G401.6 (cell line): ENCODE data around the gene ORAI1.
"Not testable (repeated sequence)": the region's sequence is repeated elsewhere in the genome, so short reads cannot be mapped to it uniquely, and the experiment has no call there.

Experiments
- FAIRE-seq: peaks from 2 replicates; lab custom pipeline; 2012; peaks lifted over from hg19 to GRCh38; lab: Jason Lieb, UNC

Gene ORAI1

GRCh38 chr12:121608301-121608700, 18.0 kb upstream of the ORAI1 start:
- FAIRE-seq = no peak

- FAIRE-seq = no peak
Measured at GRCh38 chr12:121610239-121611149, 15.8 kb upstream of the ORAI1 start.

- no peak for FAIRE-seq
Measured at GRCh38 chr12:121611306-121611705, 15.0 kb upstream of the ORAI1 start.

GRCh38 chr12:121613462-121613861, 12.9 kb upstream of the ORAI1 start:
- FAIRE-seq = no peak

GRCh38 chr12:121614872-121615467, 11.4 kb upstream of the ORAI1 start:
- no peak for FAIRE-seq

- FAIRE-seq = no peak
Measured at GRCh38 chr12:121618659-121619233, 7.6 kb upstream of the ORAI1 start.

GRCh38 chr12:121620333-121620891, 5.9 kb upstream of the ORAI1 start:
- FAIRE-seq = no peak

GRCh38 chr12:121626853-121627640, 717 bp downstream of the ORAI1 start:
- FAIRE-seq = no peak

GRCh38 chr12:121628037-121628436, 1.7 kb downstream of the ORAI1 start:
- FAIRE-seq = no peak

- FAIRE-seq = no peak
Measured at GRCh38 chr12:121628536-121628935, 2.2 kb downstream of the ORAI1 start.

GRCh38 chr12:121630791-121631355, 4.5 kb downstream of the ORAI1 start:
- no peak for FAIRE-seq

GRCh38 chr12:121632069-121632970, 6.0 kb downstream of the ORAI1 start:
- FAIRE-seq = no peak

- not testable (repeated sequence) for FAIRE-seq
Measured at GRCh38 chr12:121633833-121634196, 7.5 kb downstream of the ORAI1 start.

GRCh38 chr12:121634836-121635235, 8.5 kb downstream of the ORAI1 start:
- FAIRE-seq = no peak

- no peak for FAIRE-seq
Measured at GRCh38 chr12:121637231-121637914, 11.0 kb downstream of the ORAI1 start.

GRCh38 chr12:121638298-121639202, 12.2 kb downstream of the ORAI1 start:
- no peak for FAIRE-seq

- no peak for FAIRE-seq
Measured at GRCh38 chr12:121641343-121641630, 15.0 kb downstream of the ORAI1 start.

GRCh38 chr12:121648458-121649028, 22.2 kb downstream of the ORAI1 start:
- no peak for FAIRE-seq

GRCh38 chr12:121649322-121649721, 23.0 kb downstream of the ORAI1 start:
- no peak for FAIRE-seq
